Central memory CD8-positive, alpha-beta T cell (primary cell): ENCODE data around the gene GOLGA8N.
"Not testable (repeated sequence)": the region's sequence is repeated elsewhere in the genome, so short reads cannot be mapped to it uniquely, and the experiment has no call there.

Experiments used
- ATAC-seq: fragments of 150-1000 bp; cut with Tn5 transposase; replicated peaks from 2 replicates; pipeline ENCODE4 v1.10.0; 2022; ENCODE audit warnings: mild to moderate bottlenecking, moderate FRiP score, moderate number of reproducible peaks; ENCODE audit not compliant: poor library complexity, severe bottlenecking; ENCODE audit errors: extremely low read depth
- DNase-seq, 2 donors: peaks; one replicate each; pipeline ENCODE4 v3.0.0; 2021; ENCODE audit warnings: low spot score in 2 of 2
- H3K27ac Mint-ChIP-seq: one replicate; pipeline ENCODE4 v1.8.0; 2022; ENCODE audit warnings: low read depth, mild to moderate bottlenecking, moderate library complexity, mixed read lengths
- H3K27me3 Mint-ChIP-seq: one replicate; pipeline ENCODE4 v1.8.0; 2022; ENCODE audit warnings: mixed read lengths
- H3K36me3 Mint-ChIP-seq: one replicate; pipeline ENCODE4 v1.8.0; 2022; ENCODE audit warnings: mild to moderate bottlenecking, moderate library complexity, mixed read lengths; ENCODE audit not compliant: insufficient read depth
- H3K4me1 Mint-ChIP-seq: one replicate; pipeline ENCODE4 v1.8.0; 2022; ENCODE audit warnings: mixed read lengths
- H3K4me3 Mint-ChIP-seq: one replicate; pipeline ENCODE4 v1.8.0; 2022; ENCODE audit warnings: mild to moderate bottlenecking, moderate library complexity, mixed read lengths
- H3K9me3 Mint-ChIP-seq: one replicate; pipeline ENCODE4 v1.8.0; 2022; ENCODE audit warnings: mixed read lengths

GOLGA8N gene

GRCh38 chr15:32593151-32593550 is at the start of gene GOLGA8N:
Gene GOLGA8N (plus strand): TSS chr15:32593456.
- not testable (repeated sequence) for H3K4me1 Mint-ChIP-seq, H3K27ac Mint-ChIP-seq, H3K4me3 Mint-ChIP-seq, ATAC-seq, H3K9me3 Mint-ChIP-seq, H3K36me3 Mint-ChIP-seq, DNase-seq, H3K27me3 Mint-ChIP-seq

- H3K9me3 Mint-ChIP-seq, H3K27me3 Mint-ChIP-seq, H3K36me3 Mint-ChIP-seq, DNase-seq, H3K4me3 Mint-ChIP-seq, H3K27ac Mint-ChIP-seq, H3K4me1 Mint-ChIP-seq, ATAC-seq: not testable (repeated sequence)
Measured at GRCh38 chr15:32543456-32543855, 49.8 kb upstream of the GOLGA8N start.

- H3K4me3 Mint-ChIP-seq, DNase-seq, H3K9me3 Mint-ChIP-seq, H3K4me1 Mint-ChIP-seq, H3K27ac Mint-ChIP-seq, H3K36me3 Mint-ChIP-seq, ATAC-seq, H3K27me3 Mint-ChIP-seq: not testable (repeated sequence)
Measured at GRCh38 chr15:32545129-32545528, 48.1 kb upstream of the GOLGA8N start.

GRCh38 chr15:32554587-32554986 is 38.7 kb upstream of the GOLGA8N start:
- H3K4me1 Mint-ChIP-seq, ATAC-seq, DNase-seq, H3K27me3 Mint-ChIP-seq, H3K27ac Mint-ChIP-seq, H3K36me3 Mint-ChIP-seq, H3K9me3 Mint-ChIP-seq, H3K4me3 Mint-ChIP-seq: not testable (repeated sequence)

- not testable (repeated sequence) for DNase-seq, H3K36me3 Mint-ChIP-seq, ATAC-seq, H3K27ac Mint-ChIP-seq, H3K4me1 Mint-ChIP-seq, H3K9me3 Mint-ChIP-seq, H3K4me3 Mint-ChIP-seq, H3K27me3 Mint-ChIP-seq
Measured at GRCh38 chr15:32562198-32562597, 31.1 kb upstream of the GOLGA8N start.

- DNase-seq, H3K4me3 Mint-ChIP-seq, H3K27me3 Mint-ChIP-seq, H3K4me1 Mint-ChIP-seq, H3K9me3 Mint-ChIP-seq, H3K36me3 Mint-ChIP-seq, H3K27ac Mint-ChIP-seq, ATAC-seq: not testable (repeated sequence)
Measured at GRCh38 chr15:32568988-32569387, 24.3 kb upstream of the GOLGA8N start.

- not testable (repeated sequence) for H3K27ac Mint-ChIP-seq, H3K4me1 Mint-ChIP-seq, DNase-seq, ATAC-seq, H3K9me3 Mint-ChIP-seq, H3K36me3 Mint-ChIP-seq, H3K27me3 Mint-ChIP-seq, H3K4me3 Mint-ChIP-seq
Measured at GRCh38 chr15:32578482-32578881, 14.8 kb upstream of the GOLGA8N start.

- not testable (repeated sequence) for H3K9me3 Mint-ChIP-seq, H3K27me3 Mint-ChIP-seq, ATAC-seq, H3K27ac Mint-ChIP-seq, DNase-seq, H3K4me3 Mint-ChIP-seq, H3K4me1 Mint-ChIP-seq, H3K36me3 Mint-ChIP-seq
Measured at GRCh38 chr15:32585844-32586243, 7.4 kb upstream of the GOLGA8N start.

GRCh38 chr15:32609518-32609917 is 16.3 kb downstream of the GOLGA8N start:
- not testable (repeated sequence) for H3K9me3 Mint-ChIP-seq, H3K4me1 Mint-ChIP-seq, H3K27ac Mint-ChIP-seq, DNase-seq, H3K36me3 Mint-ChIP-seq, H3K4me3 Mint-ChIP-seq, H3K27me3 Mint-ChIP-seq, ATAC-seq

- peaks cover 10% of the 10 kb centered on the region for H3K36me3 Mint-ChIP-seq
- not testable (repeated sequence) for H3K4me3 Mint-ChIP-seq, DNase-seq, H3K27ac Mint-ChIP-seq, H3K27me3 Mint-ChIP-seq, H3K9me3 Mint-ChIP-seq, ATAC-seq
- peaks cover 11% of the 10 kb centered on the region for H3K4me1 Mint-ChIP-seq
Measured at GRCh38 chr15:32610719-32611118, 17.5 kb downstream of the GOLGA8N start.

- not testable (repeated sequence) for H3K36me3 Mint-ChIP-seq, H3K27me3 Mint-ChIP-seq
- ATAC-seq: peak; percentile 10
Measured at GRCh38 chr15:32614712-32615050, 21.4 kb downstream of the GOLGA8N start.

GRCh38 chr15:32615051-32615870 is 22.0 kb downstream of the GOLGA8N start, which contains the start of gene ARHGAP11A:
Gene ARHGAP11A (plus strand): TSS chr15:32615504. CDS start chr15:32616212, 708 bp downstream.
- ATAC-seq: peak; percentile 87
- DNase-seq: peak; percentile 71 to 82
- H3K4me1 Mint-ChIP-seq: peaks cover 22% of the 10 kb centered on the region
- peak within 1 kb of the TSS; percentile 84 for H3K27ac Mint-ChIP-seq
- peak within 1 kb of the TSS; percentile 79 for H3K4me3 Mint-ChIP-seq
- H3K36me3 Mint-ChIP-seq, H3K27me3 Mint-ChIP-seq, H3K9me3 Mint-ChIP-seq: not testable (repeated sequence)

More at GRCh38 chr15:32614712-32615050, 21.4 kb downstream of the GOLGA8N start:
- H3K4me3 Mint-ChIP-seq: peak overlapping the region; percentile 79
- H3K9me3 Mint-ChIP-seq, DNase-seq: not testable (repeated sequence)
- peaks cover 22% of the 10 kb centered on the region for H3K4me1 Mint-ChIP-seq
- H3K27ac Mint-ChIP-seq: peak overlapping the region; percentile 84

GRCh38 chr15:32615871-32616426 is 22.7 kb downstream of the GOLGA8N start:
- H3K27ac Mint-ChIP-seq: peak overlapping the region; percentile 84
- H3K9me3 Mint-ChIP-seq, H3K27me3 Mint-ChIP-seq, DNase-seq, H3K36me3 Mint-ChIP-seq: not testable (repeated sequence)
- peaks cover 22% of the 10 kb centered on the region for H3K4me1 Mint-ChIP-seq
- peak; percentile 7 for ATAC-seq
- peak overlapping the region; percentile 79 for H3K4me3 Mint-ChIP-seq
